Measurements from ENCODE around the gene KHDC4. TPM values are rescaled to one million over a fixed set of nuclear protein-coding genes. Genes with fewer than 3 reads are reported as not detected.
A peak's percentile ranks its signal among the peaks of the same experiment; 100 is the strongest.

The KHDC4 gene
- total and polyA plus RNA-seq, 2 of the 13 experiments (the other 11 are each of a cell fraction or from before 2014, with no cell fraction given): 33.5 to 92.0 TPM

DNA sequence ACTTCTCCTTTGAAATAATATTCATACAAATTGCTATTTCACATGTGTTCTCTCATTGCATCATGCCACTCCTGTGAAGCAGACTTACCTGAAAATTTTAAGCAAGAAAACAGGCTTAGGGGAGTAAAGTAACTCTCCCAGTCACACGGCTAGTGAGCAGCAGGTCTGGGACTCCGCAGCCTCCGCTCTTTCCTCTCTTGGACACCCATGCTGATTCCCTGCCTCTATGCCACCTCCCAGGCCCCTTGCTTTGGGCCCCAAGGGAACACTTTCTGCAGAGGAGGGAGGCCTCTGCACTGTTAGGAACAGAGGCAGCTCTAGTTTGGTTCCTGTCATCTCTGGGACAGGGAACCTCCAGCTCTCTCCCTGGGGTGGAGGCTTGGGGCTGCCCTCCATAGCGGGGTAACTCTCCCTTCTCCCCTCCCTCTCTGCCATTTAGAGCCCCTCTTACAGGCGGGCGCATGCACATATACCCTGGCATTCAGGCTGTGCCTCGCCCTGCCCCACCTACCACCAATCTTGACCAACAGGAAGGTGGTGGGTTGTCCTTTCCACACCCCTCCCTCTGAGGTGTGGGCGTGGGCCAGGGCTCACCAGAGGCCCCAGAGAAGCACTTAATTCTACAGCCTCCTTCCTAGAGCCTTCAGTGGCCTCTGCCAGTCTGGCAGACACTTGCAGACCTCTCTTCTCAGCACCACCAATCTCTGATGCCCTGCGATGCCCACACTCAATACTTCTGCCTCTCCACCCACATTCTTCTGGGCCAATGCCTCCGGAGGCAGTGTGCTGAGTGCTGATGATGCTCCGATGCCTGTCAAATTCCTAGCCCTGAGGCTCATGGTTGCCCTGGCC is 7.0 kb upstream of the KHDC4 start, which contains the start of gene RXFP4 (continued):
- TF ChIP-seq USF2 (IDR thresholded peaks at IDR 0.05; ENCODE audit: low read depth, low read length) (no peak), USF2 (CRISPR knock-in tag; IDR thresholded peaks at IDR 0.05; ENCODE audit: borderline replicate concordance) (no peak), ZMYM3 (CRISPR knock-in tag; IDR thresholded peaks at IDR 0.05) (no peak; the same call in 1 of the 2 replicates), ZNF101 (CRISPR knock-in tag; IDR thresholded peaks at IDR 0.05; ENCODE audit: borderline replicate concordance, low read depth) (no peak), FOXK2 (IDR thresholded peaks at IDR 0.05) (no peak), GMEB1 (CRISPR knock-in tag; IDR thresholded peaks at IDR 0.05; ENCODE audit: borderline replicate concordance) (no peak), TARDBP (CRISPR knock-in tag; IDR thresholded peaks at IDR 0.05) (no peak; the same call in 1 of the 2 replicates), ATF6 (CRISPR knock-in tag; conservative IDR thresholded peaks at IDR 0.05) (no peak), SMYD3 (CRISPR knock-in tag; IDR thresholded peaks at IDR 0.05) (no peak), ZFP82 (CRISPR knock-in tag; IDR thresholded peaks at IDR 0.05; ENCODE audit: borderline replicate concordance) (no peak), ZNF670 (CRISPR knock-in tag; IDR thresholded peaks at IDR 0.05; ENCODE audit: borderline replicate concordance) (no peak; the same call in 1 of the 2 replicates), HMGA1 (CRISPR knock-in tag; conservative IDR thresholded peaks at IDR 0.05) (no peak), ZNF256 (CRISPR knock-in tag; conservative IDR thresholded peaks at IDR 0.05) (no peak), JUN (CRISPR knock-in tag; IDR thresholded peaks at IDR 0.05) (no peak), GFI1 (CRISPR knock-in tag; IDR thresholded peaks at IDR 0.05; ENCODE audit: borderline replicate concordance) (0 out of 2 replicates have a peak, but pooled peaks have one; percentile 34)
- TF ChIP-seq, protein P1, sequence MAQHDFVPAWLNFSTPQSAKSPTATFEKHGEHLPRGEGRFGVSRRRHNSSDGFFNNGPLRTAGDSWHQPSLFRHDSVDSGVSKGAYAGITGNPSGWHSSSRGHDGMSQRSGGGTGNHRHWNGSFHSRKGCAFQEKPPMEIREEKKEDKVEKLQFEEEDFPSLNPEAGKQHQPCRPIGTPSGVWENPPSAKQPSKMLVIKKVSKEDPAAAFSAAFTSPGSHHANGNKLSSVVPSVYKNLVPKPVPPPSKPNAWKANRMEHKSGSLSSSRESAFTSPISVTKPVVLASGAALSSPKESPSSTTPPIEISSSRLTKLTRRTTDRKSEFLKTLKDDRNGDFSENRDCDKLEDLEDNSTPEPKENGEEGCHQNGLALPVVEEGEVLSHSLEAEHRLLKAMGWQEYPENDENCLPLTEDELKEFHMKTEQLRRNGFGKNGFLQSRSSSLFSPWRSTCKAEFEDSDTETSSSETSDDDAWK (CRISPR knock-in tag; IDR thresholded peaks at IDR 0.05): no peak
